ENCODE data around the gene NRL. TPM values are rescaled to one million over a fixed set of nuclear protein-coding genes. Genes with fewer than 3 reads are reported as not detected.

Gene NRL
- total RNA-seq, 1 donor = 1.8 TPM

DNA sequence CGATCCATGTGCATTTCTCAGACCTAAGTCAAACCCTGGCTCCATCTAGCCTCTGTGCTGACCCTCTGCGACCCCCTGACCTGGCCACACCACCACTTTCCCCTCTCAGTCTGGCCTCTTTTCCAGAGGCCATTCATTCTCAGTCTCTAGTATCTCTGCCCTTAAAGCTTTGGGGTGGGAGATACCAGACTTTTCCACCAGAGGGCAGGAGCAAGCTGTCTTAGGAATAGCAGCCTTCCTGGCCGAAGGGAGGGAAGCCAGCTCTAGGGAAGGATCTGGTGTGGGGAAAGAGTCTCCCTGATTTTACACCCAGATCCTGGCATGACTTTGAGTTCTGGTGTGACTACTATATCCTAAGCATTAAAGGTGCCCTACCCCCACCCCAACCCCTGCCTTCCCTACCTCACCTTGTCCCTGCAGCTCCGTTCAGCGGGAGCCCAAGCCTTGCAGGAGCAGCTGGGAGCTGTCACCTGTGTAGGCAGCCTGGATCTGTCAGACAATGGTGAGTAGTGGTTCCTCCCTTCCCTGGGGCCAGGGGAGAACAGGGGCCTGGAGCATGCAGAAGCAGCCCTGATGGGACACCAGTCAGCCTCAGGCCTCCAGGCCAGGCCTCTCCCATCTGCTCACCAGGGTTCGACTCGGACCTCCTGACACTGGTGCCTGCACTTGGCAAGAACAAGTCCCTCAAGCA, 56.3 kb downstream of the NRL start:
- Histone ChIP-seq H3K36me3 (ENCODE audit: insufficient read depth, low read length) (no peaks in the 10 kb centered on the region), H4K20me1 (ENCODE audit: insufficient read depth, low read length) (peaks cover 4% of the 10 kb centered on the region), H3K4me2 (ENCODE audit: insufficient read depth, low read length) (no peak overlapping the region), H3K4me1 (ENCODE audit: insufficient read depth, low read length) (no peaks in the 10 kb centered on the region), H3K27ac (ENCODE audit: low read depth, low read length) (no peak overlapping the region), H3K27me3 (ENCODE audit: insufficient read depth, low read length) (peaks cover 3% of the 10 kb centered on the region), H3K79me2 (ENCODE audit: insufficient read depth, low read length) (no peaks in the 10 kb centered on the region), H2AFZ (ENCODE audit: low read length) (no peak overlapping the region), H3K9me3 (ENCODE audit: low read depth, low read length) (no peaks in the 10 kb centered on the region), H3K4me3 (ENCODE audit: insufficient read depth, low read length) (no peak overlapping the region)
- TF ChIP-seq, protein P1, sequence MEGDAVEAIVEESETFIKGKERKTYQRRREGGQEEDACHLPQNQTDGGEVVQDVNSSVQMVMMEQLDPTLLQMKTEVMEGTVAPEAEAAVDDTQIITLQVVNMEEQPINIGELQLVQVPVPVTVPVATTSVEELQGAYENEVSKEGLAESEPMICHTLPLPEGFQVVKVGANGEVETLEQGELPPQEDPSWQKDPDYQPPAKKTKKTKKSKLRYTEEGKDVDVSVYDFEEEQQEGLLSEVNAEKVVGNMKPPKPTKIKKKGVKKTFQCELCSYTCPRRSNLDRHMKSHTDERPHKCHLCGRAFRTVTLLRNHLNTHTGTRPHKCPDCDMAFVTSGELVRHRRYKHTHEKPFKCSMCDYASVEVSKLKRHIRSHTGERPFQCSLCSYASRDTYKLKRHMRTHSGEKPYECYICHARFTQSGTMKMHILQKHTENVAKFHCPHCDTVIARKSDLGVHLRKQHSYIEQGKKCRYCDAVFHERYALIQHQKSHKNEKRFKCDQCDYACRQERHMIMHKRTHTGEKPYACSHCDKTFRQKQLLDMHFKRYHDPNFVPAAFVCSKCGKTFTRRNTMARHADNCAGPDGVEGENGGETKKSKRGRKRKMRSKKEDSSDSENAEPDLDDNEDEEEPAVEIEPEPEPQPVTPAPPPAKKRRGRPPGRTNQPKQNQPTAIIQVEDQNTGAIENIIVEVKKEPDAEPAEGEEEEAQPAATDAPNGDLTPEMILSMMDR (IDR thresholded peaks at IDR 0.05; ENCODE audit: extremely low read depth, low read depth, low read length) = peak; percentile 83
- peak; percentile 99 for DNase-seq (ENCODE audit: insufficient read length, low spot score, missing footprints)

DNA sequence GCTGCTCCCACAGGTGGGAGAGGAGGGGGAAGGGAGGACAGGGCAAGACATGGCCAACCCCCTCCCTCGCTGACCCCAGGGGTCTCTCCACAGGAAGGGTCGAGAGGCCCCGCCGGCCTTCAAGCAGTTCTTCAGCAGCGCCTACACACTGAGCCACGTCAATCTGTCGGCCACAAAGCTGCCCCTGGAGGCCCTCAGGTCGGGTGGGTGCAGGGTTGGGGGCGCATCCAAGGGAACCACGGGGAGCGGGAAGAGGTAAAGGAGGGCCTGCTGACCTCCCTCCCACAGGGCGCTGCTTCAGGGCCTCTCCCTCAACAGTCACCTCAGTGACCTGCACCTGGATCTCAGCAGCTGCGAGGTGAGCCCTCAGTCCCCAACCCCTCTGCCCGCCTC, 56.9 kb downstream of the NRL start:
- Histone ChIP-seq H3K4me2 (ENCODE audit: insufficient read depth, low read length) (no peak overlapping the region), H3K27me3 (ENCODE audit: insufficient read depth, low read length) (peaks cover 9% of the 10 kb centered on the region), H2AFZ (ENCODE audit: low read length) (no peak overlapping the region), H3K9me3 (ENCODE audit: low read depth, low read length) (no peaks in the 10 kb centered on the region), H3K27ac (ENCODE audit: low read depth, low read length) (no peak overlapping the region), H3K36me3 (ENCODE audit: insufficient read depth, low read length) (no peaks in the 10 kb centered on the region), H3K79me2 (ENCODE audit: insufficient read depth, low read length) (no peaks in the 10 kb centered on the region), H4K20me1 (ENCODE audit: insufficient read depth, low read length) (peaks cover 4% of the 10 kb centered on the region), H3K4me1 (ENCODE audit: insufficient read depth, low read length) (no peaks in the 10 kb centered on the region), H3K4me3 (ENCODE audit: insufficient read depth, low read length) (no peak overlapping the region)
- DNase-seq (ENCODE audit: insufficient read length, low spot score, missing footprints) = no peak
- TF ChIP-seq, protein P1 (IDR thresholded peaks at IDR 0.05; ENCODE audit: extremely low read depth, low read depth, low read length) = no peak

DNA sequence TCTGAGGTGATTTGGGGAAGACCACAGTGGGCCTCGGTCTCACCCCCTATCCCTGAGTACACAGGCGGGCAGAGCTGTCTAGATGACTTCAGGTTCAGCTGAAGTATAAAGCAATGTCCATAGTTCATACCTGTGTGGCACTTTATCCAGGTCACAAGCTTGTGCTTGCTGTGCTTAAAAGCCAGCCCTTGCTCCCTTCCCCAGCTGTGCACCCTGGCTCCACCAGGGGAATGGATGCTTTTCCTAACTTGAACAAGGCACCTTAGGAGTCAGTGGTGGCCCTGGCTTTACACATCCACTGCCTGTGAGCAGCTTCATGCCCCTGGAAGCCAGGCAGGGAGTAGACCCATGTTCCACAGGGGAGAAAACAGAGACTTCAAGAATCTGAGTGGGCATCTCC, 57.5 kb downstream of the NRL start:
- Histone ChIP-seq H3K27me3 (ENCODE audit: insufficient read depth, low read length) (peaks cover 11% of the 10 kb centered on the region), H3K36me3 (ENCODE audit: insufficient read depth, low read length) (no peaks in the 10 kb centered on the region), H3K27ac (ENCODE audit: low read depth, low read length) (no peak overlapping the region), H2AFZ (ENCODE audit: low read length) (no peak overlapping the region), H3K9me3 (ENCODE audit: low read depth, low read length) (no peaks in the 10 kb centered on the region), H3K79me2 (ENCODE audit: insufficient read depth, low read length) (no peaks in the 10 kb centered on the region), H3K4me1 (ENCODE audit: insufficient read depth, low read length) (peaks cover under 1% of the 10 kb centered on the region), H3K4me2 (ENCODE audit: insufficient read depth, low read length) (no peak overlapping the region), H3K4me3 (ENCODE audit: insufficient read depth, low read length) (no peak overlapping the region), H4K20me1 (ENCODE audit: insufficient read depth, low read length) (peaks cover 4% of the 10 kb centered on the region)
- TF ChIP-seq, protein P1 (IDR thresholded peaks at IDR 0.05; ENCODE audit: extremely low read depth, low read depth, low read length) = no peak
- DNase-seq (ENCODE audit: insufficient read length, low spot score, missing footprints) = peak; percentile 70

DNA sequence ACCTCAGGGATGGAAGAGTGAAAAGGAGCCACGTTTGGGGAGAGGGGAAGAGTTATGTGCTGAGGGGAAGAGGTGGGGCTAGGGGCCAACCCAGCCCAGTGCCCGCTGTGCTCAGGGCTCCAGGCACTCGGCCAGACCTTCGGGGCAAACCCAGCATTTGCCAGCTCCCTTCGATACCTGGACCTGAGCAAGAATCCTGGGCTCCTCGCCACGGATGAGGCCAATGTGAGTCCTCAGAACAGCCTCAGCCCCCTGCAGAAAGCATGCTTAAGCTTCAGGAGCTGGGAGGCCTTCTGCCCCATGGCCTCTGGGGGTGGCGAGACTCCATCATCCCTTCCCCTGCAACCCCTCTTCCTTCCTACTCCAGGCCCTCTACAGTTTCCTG, 58.0 kb downstream of the NRL start:
- Histone ChIP-seq H3K79me2 (ENCODE audit: insufficient read depth, low read length) (no peaks in the 10 kb centered on the region), H3K9me3 (ENCODE audit: low read depth, low read length) (no peaks in the 10 kb centered on the region), H3K27me3 (ENCODE audit: insufficient read depth, low read length) (peaks cover 13% of the 10 kb centered on the region), H3K27ac (ENCODE audit: low read depth, low read length) (no peak overlapping the region), H4K20me1 (ENCODE audit: insufficient read depth, low read length) (peaks cover 4% of the 10 kb centered on the region), H3K4me3 (ENCODE audit: insufficient read depth, low read length) (no peak overlapping the region), H2AFZ (ENCODE audit: low read length) (no peak overlapping the region), H3K36me3 (ENCODE audit: insufficient read depth, low read length) (no peaks in the 10 kb centered on the region), H3K4me1 (ENCODE audit: insufficient read depth, low read length) (peaks cover 6% of the 10 kb centered on the region), H3K4me2 (ENCODE audit: insufficient read depth, low read length) (no peak overlapping the region)
- peak; percentile 49 for DNase-seq (ENCODE audit: insufficient read length, low spot score, missing footprints)
- TF ChIP-seq, protein P1 (IDR thresholded peaks at IDR 0.05; ENCODE audit: extremely low read depth, low read depth, low read length) = no peak
